Gastroesophageal sphincter (tissue), 3 donors: ENCODE data around the gene SDK1.

Source experiments
- POLR2A ChIP-seq, 2 donors: fragments of 450-650 bp; IDR thresholded peaks; one replicate each; pipeline ENCODE4 v1.6.1; 2017; ENCODE audit warnings: antibody characterized with exemption in 2 of 2, mild to moderate bottlenecking in 2 of 2, moderate library complexity in 1 of 2
- POLR2AphosphoS5 ChIP-seq: sonication (generic); formaldehyde crosslinking; IDR thresholded peaks from one replicate; pipeline ENCODE4 v1.6.1; 2017; ENCODE audit warnings: antibody characterized with exemption
- TF ChIP-seq, protein P1 (sequence below), 4 experiments: fragments of 200-600 bp in 2 of 4; fragments of 450-650 bp in 2 of 4; sonication (generic) in 1 of 4; IDR thresholded peaks; one replicate each; pipeline ENCODE4 v1.5.1; 2017 to 2019; ENCODE audit warnings: antibody characterized with exemption in 4 of 4, mild to moderate bottlenecking in 2 of 4, moderate library complexity in 2 of 4

DNA sequence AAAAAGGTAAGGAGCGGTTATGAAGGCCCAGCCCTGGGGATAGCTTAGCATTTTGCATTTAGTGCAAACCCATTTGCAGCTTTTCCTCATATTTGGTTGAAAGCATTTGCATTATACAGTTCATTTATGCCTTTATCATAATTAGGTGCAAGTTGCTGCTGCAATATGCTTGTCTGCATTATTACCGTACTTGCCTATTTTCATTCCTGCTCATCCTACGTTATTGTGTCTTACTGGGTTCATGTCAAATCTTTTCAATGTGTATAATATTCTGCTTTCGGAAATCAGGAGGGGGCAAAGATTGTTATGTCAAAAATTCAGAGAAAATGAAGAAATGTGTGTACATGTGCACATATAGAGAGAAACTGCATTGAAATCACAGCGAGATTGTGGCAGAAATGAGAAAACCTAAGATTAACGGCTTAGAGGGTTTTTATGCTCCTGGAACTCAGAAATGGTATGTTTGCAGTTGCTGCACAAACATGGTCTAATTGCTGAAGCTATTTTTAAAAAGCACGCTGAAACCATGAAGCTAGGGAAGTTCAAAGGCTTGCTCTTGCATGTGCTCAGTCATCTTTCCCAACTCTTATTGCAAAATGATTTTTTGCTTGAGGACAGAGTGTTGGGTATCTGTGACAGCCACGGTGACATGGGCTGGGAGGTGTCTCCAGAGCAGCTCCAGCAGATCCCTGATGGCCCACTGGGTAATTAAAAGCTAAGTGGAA, 613.2 kb downstream of the SDK1 start:
- TF ChIP-seq POLR2AphosphoS5 (no peak), POLR2A (IDR thresholded peaks at IDR 0.05) (no peak)
- TF ChIP-seq, protein P1, sequence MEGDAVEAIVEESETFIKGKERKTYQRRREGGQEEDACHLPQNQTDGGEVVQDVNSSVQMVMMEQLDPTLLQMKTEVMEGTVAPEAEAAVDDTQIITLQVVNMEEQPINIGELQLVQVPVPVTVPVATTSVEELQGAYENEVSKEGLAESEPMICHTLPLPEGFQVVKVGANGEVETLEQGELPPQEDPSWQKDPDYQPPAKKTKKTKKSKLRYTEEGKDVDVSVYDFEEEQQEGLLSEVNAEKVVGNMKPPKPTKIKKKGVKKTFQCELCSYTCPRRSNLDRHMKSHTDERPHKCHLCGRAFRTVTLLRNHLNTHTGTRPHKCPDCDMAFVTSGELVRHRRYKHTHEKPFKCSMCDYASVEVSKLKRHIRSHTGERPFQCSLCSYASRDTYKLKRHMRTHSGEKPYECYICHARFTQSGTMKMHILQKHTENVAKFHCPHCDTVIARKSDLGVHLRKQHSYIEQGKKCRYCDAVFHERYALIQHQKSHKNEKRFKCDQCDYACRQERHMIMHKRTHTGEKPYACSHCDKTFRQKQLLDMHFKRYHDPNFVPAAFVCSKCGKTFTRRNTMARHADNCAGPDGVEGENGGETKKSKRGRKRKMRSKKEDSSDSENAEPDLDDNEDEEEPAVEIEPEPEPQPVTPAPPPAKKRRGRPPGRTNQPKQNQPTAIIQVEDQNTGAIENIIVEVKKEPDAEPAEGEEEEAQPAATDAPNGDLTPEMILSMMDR (IDR thresholded peaks at IDR 0.05): no peak
